WTC11 (cell line): ENCODE results near the gene PAOX. TPM values are rescaled to one million over a fixed set of nuclear protein-coding genes. Genes with fewer than 3 reads are reported as not detected.
"Not testable (repeated sequence)": the region's sequence is repeated elsewhere in the genome, so short reads cannot be mapped to it uniquely, and the experiment has no call there.

Experiments used
- ATAC-seq: fragments of 200-7000 bp; cut with Tn5 transposase; 2 replicates; pipeline ENCODE4 v1.10.0; 2021; ENCODE audit warnings: mild to moderate bottlenecking, moderate library complexity
- CTCF ChIA-PET: fragments of 300-600 bp; sonication (Branson Sonifier 250); formaldehyde crosslinking; loops from one replicate; lab custom pipeline; 2021; ENCODE audit warnings: antibody characterized with exemption; lab: Charles Lee
- POLR2A ChIA-PET: fragments of 350-600 bp; sonication (Branson Sonifier 250); formaldehyde crosslinking; loops from one replicate; lab custom pipeline; 2021; ENCODE audit warnings: antibody characterized with exemption; lab: Charles Lee
- DNase-seq: peaks from one replicate; pipeline ENCODE4 v3.0.0; 2021; ENCODE audit warnings: low spot score
- H3K27ac Mint-ChIP-seq: 2 replicates; pipeline ENCODE4 v1.8.0; 2021; ENCODE audit warnings: mixed read lengths
- H3K27me3 Mint-ChIP-seq: 2 replicates; pipeline ENCODE4 v1.8.0; 2021; ENCODE audit warnings: low read depth, mild to moderate bottlenecking, moderate library complexity, mixed read lengths
- H3K36me3 Mint-ChIP-seq: 2 replicates; pipeline ENCODE4 v1.8.0; 2021; ENCODE audit warnings: mixed read lengths
- H3K4me1 Mint-ChIP-seq: 2 replicates; pipeline ENCODE4 v1.8.0; 2022; ENCODE audit warnings: mixed read lengths
- H3K4me3 Mint-ChIP-seq: 2 replicates; pipeline ENCODE4 v1.8.0; 2021; ENCODE audit warnings: mild to moderate bottlenecking, moderate library complexity, mixed read lengths
- H3K9me3 Mint-ChIP-seq: 2 replicates; pipeline ENCODE4 v1.8.0; 2021; ENCODE audit warnings: mixed read lengths
- ATF6 ChIP-seq: sonication (generic); formaldehyde crosslinking; IDR thresholded peaks from 2 replicates; pipeline ENCODE4 v1.8.1; 2023; ENCODE audit warnings: mild to moderate bottlenecking, missing genetic modification reagents
- CBFB ChIP-seq: sonication (generic); formaldehyde crosslinking; IDR thresholded peaks from 2 replicates; pipeline ENCODE4 v1.8.1; 2022; ENCODE audit warnings: mild to moderate bottlenecking, low read depth, missing genetic modification reagents
- CREB1 ChIP-seq: sonication (generic); formaldehyde crosslinking; IDR thresholded peaks from 2 replicates; pipeline ENCODE4 v1.8.0; 2023; ENCODE audit warnings: mild to moderate bottlenecking, missing genetic modification reagents
- E2F1 ChIP-seq: sonication (generic); formaldehyde crosslinking; IDR thresholded peaks from 2 replicates; pipeline ENCODE4 v1.8.0; 2022; ENCODE audit warnings: mild to moderate bottlenecking, missing genetic modification reagents
- E2F5 ChIP-seq: sonication (generic); formaldehyde crosslinking; IDR thresholded peaks from 2 replicates; pipeline ENCODE4 v1.8.1; 2022; ENCODE audit warnings: mild to moderate bottlenecking, moderate library complexity, missing genetic modification reagents
- HMGXB4 ChIP-seq: sonication (generic); formaldehyde crosslinking; IDR thresholded peaks from 2 replicates; pipeline ENCODE4 v1.8.1; 2023; ENCODE audit warnings: mild to moderate bottlenecking, moderate library complexity, missing genetic modification reagents
- JUN ChIP-seq: sonication (generic); formaldehyde crosslinking; IDR thresholded peaks from 2 replicates; pipeline ENCODE4 v1.8.0; 2023; ENCODE audit warnings: mild to moderate bottlenecking, missing genetic modification reagents
- MXD4 ChIP-seq: fragments of 250-450 bp; sonication (Bioruptor Pico); IDR thresholded peaks from 2 replicates; pipeline ENCODE4 v1.8.0; 2021; ENCODE audit warnings: mild to moderate bottlenecking, moderate library complexity, borderline replicate concordance
- OVOL2 ChIP-seq: fragments of 250-450 bp; sonication (Bioruptor Pico); IDR thresholded peaks from 2 replicates; pipeline ENCODE4 v1.9.0; 2021; ENCODE audit warnings: mild to moderate bottlenecking, borderline replicate concordance
- PREB ChIP-seq: sonication (generic); formaldehyde crosslinking; IDR thresholded peaks from 2 replicates; pipeline ENCODE4 v1.8.1; 2022; ENCODE audit warnings: mild to moderate bottlenecking, missing genetic modification reagents, moderate library complexity, borderline replicate concordance
- PRRX2 ChIP-seq: fragments of 250-450 bp; sonication (Bioruptor Pico); IDR thresholded peaks from 2 replicates; pipeline ENCODE4 v1.8.0; 2021; ENCODE audit warnings: mild to moderate bottlenecking
- RORB ChIP-seq: fragments of 250-450 bp; sonication (Bioruptor Pico); IDR thresholded peaks from 2 replicates; pipeline ENCODE4 v1.9.0; 2021; ENCODE audit warnings: mild to moderate bottlenecking
- ZNF121 ChIP-seq: sonication (generic); formaldehyde crosslinking; IDR thresholded peaks from 2 replicates; pipeline ENCODE4 v1.8.0; 2023; ENCODE audit warnings: missing genetic modification reagents
- ZNF138 ChIP-seq: sonication (generic); formaldehyde crosslinking; conservative IDR thresholded peaks from 2 replicates; pipeline ENCODE4 v1.8.1; 2022; ENCODE audit warnings: mild to moderate bottlenecking, moderate library complexity, missing genetic modification reagents
- ZNF671 ChIP-seq: fragments of 250-450 bp; sonication (Bioruptor Pico); IDR thresholded peaks from 2 replicates; pipeline ENCODE4 v1.8.0; 2021; ENCODE audit warnings: mild to moderate bottlenecking
- total RNA-seq: library from RNA; stranded (reverse); gene quantifications from 3 replicates; pipeline ENCODE4 v1.2.3, GENCODE V29; 2021
- TF ChIP-seq, protein P1 (sequence below): sonication (generic); formaldehyde crosslinking; IDR thresholded peaks from 2 replicates; pipeline ENCODE4 v1.8.1; 2023; ENCODE audit warnings: mild to moderate bottlenecking, missing genetic modification reagents
- TF ChIP-seq, protein P2 (sequence below): sonication (generic); formaldehyde crosslinking; IDR thresholded peaks from 2 replicates; pipeline ENCODE4 v1.8.0; 2022; ENCODE audit warnings: missing genetic modification reagents
- TF ChIP-seq, protein P3 (sequence below): sonication (generic); formaldehyde crosslinking; IDR thresholded peaks from 2 replicates; pipeline ENCODE4 v1.8.1; 2022; ENCODE audit warnings: low read depth, missing genetic modification reagents, borderline replicate concordance

PAOX gene
- total RNA-seq, 1 experiment from 2014 or later = 3.6 TPM

DNA sequence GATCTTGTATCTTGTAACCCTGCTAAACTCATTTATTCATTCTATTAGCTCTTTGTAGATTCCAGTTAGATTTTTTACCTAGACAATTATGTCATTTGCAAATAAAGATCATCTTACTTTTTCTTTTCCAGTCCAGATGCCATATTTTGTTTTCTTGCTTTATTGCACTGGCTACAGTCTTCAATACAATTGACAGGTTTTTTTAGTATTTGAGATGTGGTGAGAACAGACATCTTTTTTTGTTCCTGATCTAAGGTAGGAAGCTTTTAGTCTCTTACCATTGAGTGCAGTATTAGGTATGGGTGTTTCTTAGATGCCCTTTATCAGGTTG is 33.3 kb downstream of the PAOX start:
- Mint-ChIP-seq H3K27me3 (peaks cover 7% of the 10 kb centered on the region), H3K9me3 (peaks cover 55% of the 10 kb centered on the region), H3K4me3 (no peak overlapping the region), H3K4me1 (no peaks in the 10 kb centered on the region), H3K27ac (no peak overlapping the region), H3K36me3 (peaks cover 78% of the 10 kb centered on the region)
- ChIA-PET CTCF (no interaction called here), POLR2A (no interaction called here)
- no peak for ATAC-seq
- no peak for DNase-seq
- TF ChIP-seq CBFB (CRISPR knock-in tag) (no peak), ATF6 (CRISPR knock-in tag) (no peak), MXD4 (CRISPR knock-in tag) (no peak), ZNF138 (no peak), ZNF671 (CRISPR knock-in tag) (no peak), PREB (CRISPR knock-in tag) (no peak)
- TF ChIP-seq, protein P1, sequence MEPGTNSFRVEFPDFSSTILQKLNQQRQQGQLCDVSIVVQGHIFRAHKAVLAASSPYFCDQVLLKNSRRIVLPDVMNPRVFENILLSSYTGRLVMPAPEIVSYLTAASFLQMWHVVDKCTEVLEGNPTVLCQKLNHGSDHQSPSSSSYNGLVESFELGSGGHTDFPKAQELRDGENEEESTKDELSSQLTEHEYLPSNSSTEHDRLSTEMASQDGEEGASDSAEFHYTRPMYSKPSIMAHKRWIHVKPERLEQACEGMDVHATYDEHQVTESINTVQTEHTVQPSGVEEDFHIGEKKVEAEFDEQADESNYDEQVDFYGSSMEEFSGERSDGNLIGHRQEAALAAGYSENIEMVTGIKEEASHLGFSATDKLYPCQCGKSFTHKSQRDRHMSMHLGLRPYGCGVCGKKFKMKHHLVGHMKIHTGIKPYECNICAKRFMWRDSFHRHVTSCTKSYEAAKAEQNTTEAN = no peak
- TF ChIP-seq, protein P2, sequence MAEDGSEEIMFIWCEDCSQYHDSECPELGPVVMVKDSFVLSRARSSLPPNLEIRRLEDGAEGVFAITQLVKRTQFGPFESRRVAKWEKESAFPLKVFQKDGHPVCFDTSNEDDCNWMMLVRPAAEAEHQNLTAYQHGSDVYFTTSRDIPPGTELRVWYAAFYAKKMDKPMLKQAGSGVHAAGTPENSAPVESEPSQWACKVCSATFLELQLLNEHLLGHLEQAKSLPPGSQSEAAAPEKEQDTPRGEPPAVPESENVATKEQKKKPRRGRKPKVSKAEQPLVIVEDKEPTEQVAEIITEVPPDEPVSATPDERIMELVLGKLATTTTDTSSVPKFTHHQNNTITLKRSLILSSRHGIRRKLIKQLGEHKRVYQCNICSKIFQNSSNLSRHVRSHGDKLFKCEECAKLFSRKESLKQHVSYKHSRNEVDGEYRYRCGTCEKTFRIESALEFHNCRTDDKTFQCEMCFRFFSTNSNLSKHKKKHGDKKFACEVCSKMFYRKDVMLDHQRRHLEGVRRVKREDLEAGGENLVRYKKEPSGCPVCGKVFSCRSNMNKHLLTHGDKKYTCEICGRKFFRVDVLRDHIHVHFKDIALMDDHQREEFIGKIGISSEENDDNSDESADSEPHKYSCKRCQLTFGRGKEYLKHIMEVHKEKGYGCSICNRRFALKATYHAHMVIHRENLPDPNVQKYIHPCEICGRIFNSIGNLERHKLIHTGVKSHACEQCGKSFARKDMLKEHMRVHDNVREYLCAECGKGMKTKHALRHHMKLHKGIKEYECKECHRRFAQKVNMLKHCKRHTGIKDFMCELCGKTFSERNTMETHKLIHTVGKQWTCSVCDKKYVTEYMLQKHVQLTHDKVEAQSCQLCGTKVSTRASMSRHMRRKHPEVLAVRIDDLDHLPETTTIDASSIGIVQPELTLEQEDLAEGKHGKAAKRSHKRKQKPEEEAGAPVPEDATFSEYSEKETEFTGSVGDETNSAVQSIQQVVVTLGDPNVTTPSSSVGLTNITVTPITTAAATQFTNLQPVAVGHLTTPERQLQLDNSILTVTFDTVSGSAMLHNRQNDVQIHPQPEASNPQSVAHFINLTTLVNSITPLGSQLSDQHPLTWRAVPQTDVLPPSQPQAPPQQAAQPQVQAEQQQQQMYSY (CRISPR knock-in tag) = no peak
- TF ChIP-seq, protein P3, sequence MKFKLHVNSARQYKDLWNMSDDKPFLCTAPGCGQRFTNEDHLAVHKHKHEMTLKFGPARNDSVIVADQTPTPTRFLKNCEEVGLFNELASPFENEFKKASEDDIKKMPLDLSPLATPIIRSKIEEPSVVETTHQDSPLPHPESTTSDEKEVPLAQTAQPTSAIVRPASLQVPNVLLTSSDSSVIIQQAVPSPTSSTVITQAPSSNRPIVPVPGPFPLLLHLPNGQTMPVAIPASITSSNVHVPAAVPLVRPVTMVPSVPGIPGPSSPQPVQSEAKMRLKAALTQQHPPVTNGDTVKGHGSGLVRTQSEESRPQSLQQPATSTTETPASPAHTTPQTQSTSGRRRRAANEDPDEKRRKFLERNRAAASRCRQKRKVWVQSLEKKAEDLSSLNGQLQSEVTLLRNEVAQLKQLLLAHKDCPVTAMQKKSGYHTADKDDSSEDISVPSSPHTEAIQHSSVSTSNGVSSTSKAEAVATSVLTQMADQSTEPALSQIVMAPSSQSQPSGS (CRISPR knock-in tag) = no peak

DNA sequence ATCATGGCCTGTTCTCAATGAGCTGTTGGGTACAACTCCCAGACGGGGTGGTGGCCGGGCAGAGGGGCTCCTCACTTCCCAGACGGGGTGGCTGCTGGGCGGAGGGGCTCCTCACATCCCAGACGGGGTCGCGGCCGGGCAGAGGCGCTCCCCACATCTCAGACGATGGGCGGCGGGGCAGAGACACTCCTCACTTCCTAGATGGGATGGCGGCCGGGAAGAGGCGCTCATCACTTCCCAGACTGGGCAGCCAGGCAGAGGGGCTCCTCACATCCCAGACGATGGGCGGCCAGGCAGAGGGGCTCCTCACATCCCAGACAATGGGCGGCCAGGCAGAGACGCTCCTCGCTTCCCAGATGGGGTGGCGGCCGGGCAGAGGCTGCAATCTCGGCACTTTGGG is 35.3 kb downstream of the PAOX start:
- H3K27ac Mint-ChIP-seq, ATAC-seq, DNase-seq, POLR2A ChIA-PET, H3K27me3 Mint-ChIP-seq, H3K4me3 Mint-ChIP-seq, H3K4me1 Mint-ChIP-seq, CTCF ChIA-PET: not testable (repeated sequence)
- Mint-ChIP-seq H3K36me3 (peaks cover 62% of the 10 kb centered on the region), H3K9me3 (peaks cover 49% of the 10 kb centered on the region)

- H3K9me3 Mint-ChIP-seq = peaks cover 38% of the 10 kb centered on the region
- ATAC-seq (no peak), DNase-seq (no peak)
- H3K27ac Mint-ChIP-seq = no peak overlapping the region
- CTCF ChIA-PET = no interaction called here
- TF ChIP-seq RORB (CRISPR knock-in tag) (no peak), CREB1 (no peak), E2F1 (CRISPR knock-in tag) (no peak), PRRX2 (CRISPR knock-in tag) (no peak), OVOL2 (no peak), JUN (CRISPR knock-in tag) (no peak), E2F5 (CRISPR knock-in tag) (no peak), HMGXB4 (CRISPR knock-in tag) (no peak), ZNF121 (CRISPR knock-in tag) (no peak)
- H3K4me3 Mint-ChIP-seq = no peak overlapping the region
- peaks cover 7% of the 10 kb centered on the region for H3K27me3 Mint-ChIP-seq
- POLR2A ChIA-PET = interaction anchor here (0.7 kb wide), 1 partner anchor 68 kb away, joined by 3 read pairs; no protein-coding TSS in a partner anchor
- peaks cover 51% of the 10 kb centered on the region for H3K36me3 Mint-ChIP-seq
- no peaks in the 10 kb centered on the region for H3K4me1 Mint-ChIP-seq
Measured at GRCh38 chr10:133415752-133416151, 36.7 kb downstream of the PAOX start.
